Measurements from ENCODE around the gene ZDHHC16.

The ZDHHC16 gene

GRCh38 chr10:97482381-97482780 lies 36.4 kb downstream of the ZDHHC16 start:
- no peak for DNase-seq

- DNase-seq: no peak
Observed at GRCh38 chr10:97483506-97483905, 37.5 kb downstream of the ZDHHC16 start.

GRCh38 chr10:97483921-97484320 lies 37.9 kb downstream of the ZDHHC16 start:
- no peak for DNase-seq

GRCh38 chr10:97485647-97486281 lies 39.8 kb downstream of the ZDHHC16 start:
- DNase-seq: no peak

- no peak for DNase-seq
Observed at GRCh38 chr10:97490592-97490991, 44.6 kb downstream of the ZDHHC16 start.

- no peak for DNase-seq
Observed at GRCh38 chr10:97494151-97494550, 48.2 kb downstream of the ZDHHC16 start.

- peak; percentile 13 for DNase-seq
Observed at GRCh38 chr10:97494863-97495506, 49.0 kb downstream of the ZDHHC16 start.

- peak; percentile 61 for DNase-seq
Observed at GRCh38 chr10:97497572-97498075, 51.6 kb downstream of the ZDHHC16 start.

GRCh38 chr10:97498076-97498840 lies 52.3 kb downstream of the ZDHHC16 start, which contains the start of gene MMS19:
Gene MMS19 (minus strand): TSS chr10:97498422. CDS start chr10:97498384, 38 bp downstream.
- DNase-seq: peak; percentile 99

GRCh38 chr10:97498841-97499560 lies 53.0 kb downstream of the ZDHHC16 start, which contains the start of gene UBTD1:
Gene UBTD1 (plus strand): TSS chr10:97498924. CDS start chr10:97499204, 280 bp downstream.
- peak; percentile 21 for DNase-seq

- DNase-seq: no peak
Observed at GRCh38 chr10:97499561-97500296, 53.8 kb downstream of the ZDHHC16 start.

GRCh38 chr10:97500297-97500575 lies 54.3 kb downstream of the ZDHHC16 start:
- no peak for DNase-seq

- DNase-seq: no peak
Observed at GRCh38 chr10:97502916-97503315, 56.9 kb downstream of the ZDHHC16 start.

- no peak for DNase-seq
Observed at GRCh38 chr10:97503406-97503805, 57.4 kb downstream of the ZDHHC16 start.

- DNase-seq: no peak
Observed at GRCh38 chr10:97505152-97505551, 59.2 kb downstream of the ZDHHC16 start.

- DNase-seq: no peak
Observed at GRCh38 chr10:97506199-97506991, 60.4 kb downstream of the ZDHHC16 start.

Data from activated CD4-positive, alpha-beta T cell treated with anti-CD3 and anti-CD28 coated beads, Interleukin-2, amount 50 U/mL, for 1 hour (primary cell).